ENCODE measurements around the gene HACD4. TPM values are rescaled to one million over a fixed set of nuclear protein-coding genes. Genes with fewer than 3 reads are reported as not detected.

Gene HACD4
- polyA plus RNA-seq, 1 donor (not counting 4 experiments of a cell fraction or from before 2014, with no cell fraction given) = 10.4 TPM

DNA sequence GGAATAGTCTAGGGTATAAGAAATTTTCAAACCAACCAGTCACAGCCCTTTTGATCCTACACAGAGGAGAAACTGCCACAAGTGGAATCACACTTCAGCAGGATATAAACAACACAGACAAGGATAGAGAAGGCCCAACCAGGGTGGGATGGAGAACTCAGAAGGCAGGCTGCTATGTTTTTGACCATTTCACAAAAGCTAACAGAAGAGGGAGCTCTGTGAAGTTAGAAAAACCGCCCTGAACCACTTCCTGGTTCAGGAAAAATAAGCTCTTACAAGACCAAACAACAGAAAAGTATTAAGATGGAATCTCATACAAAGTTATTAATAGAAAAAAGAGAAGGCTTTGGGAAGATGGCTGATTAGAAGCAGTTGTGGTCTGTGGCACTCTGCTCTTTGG is 47.3 kb upstream of the HACD4 start:
- H3K4me3 ChIP-seq (ENCODE audit: control insufficient read depth in 2 of 3, extremely low read depth in 1 of 3, insufficient read depth in 2 of 3, low read depth in 1 of 3, low read length in 3 of 3) = no peak overlapping the region
- FAIRE-seq (no peak), DNase-seq (ENCODE audit: low read depth, low spot score) (no peak)
- no peak overlapping the region for H3K4me2 ChIP-seq (ENCODE audit: control insufficient read depth, extremely low read depth, insufficient read depth, low read depth, low read length)
- H2AFZ ChIP-seq (ENCODE audit: control insufficient read depth, low read length) = no peak overlapping the region
- dilution Hi-C loops (cut with MboI; ENCODE audit: extremely low pct_ligation_motif_present, low sequenced_read_pairs) = no loop called here
- TF ChIP-seq, protein P1, sequence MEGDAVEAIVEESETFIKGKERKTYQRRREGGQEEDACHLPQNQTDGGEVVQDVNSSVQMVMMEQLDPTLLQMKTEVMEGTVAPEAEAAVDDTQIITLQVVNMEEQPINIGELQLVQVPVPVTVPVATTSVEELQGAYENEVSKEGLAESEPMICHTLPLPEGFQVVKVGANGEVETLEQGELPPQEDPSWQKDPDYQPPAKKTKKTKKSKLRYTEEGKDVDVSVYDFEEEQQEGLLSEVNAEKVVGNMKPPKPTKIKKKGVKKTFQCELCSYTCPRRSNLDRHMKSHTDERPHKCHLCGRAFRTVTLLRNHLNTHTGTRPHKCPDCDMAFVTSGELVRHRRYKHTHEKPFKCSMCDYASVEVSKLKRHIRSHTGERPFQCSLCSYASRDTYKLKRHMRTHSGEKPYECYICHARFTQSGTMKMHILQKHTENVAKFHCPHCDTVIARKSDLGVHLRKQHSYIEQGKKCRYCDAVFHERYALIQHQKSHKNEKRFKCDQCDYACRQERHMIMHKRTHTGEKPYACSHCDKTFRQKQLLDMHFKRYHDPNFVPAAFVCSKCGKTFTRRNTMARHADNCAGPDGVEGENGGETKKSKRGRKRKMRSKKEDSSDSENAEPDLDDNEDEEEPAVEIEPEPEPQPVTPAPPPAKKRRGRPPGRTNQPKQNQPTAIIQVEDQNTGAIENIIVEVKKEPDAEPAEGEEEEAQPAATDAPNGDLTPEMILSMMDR (optimal IDR thresholded peaks at IDR 0.05 in 1 of 3, IDR thresholded peaks at IDR 0.05 in 1 of 3, conservative IDR thresholded peaks at IDR 0.05 in 1 of 3; ENCODE audit: extremely low read depth in 1 of 3, insufficient read depth in 2 of 3, low read length in 3 of 3) = peak in 2 of 3 experiments; percentile 9 to 11
- TF ChIP-seq EZH2 (IDR thresholded peaks at IDR 0.05; ENCODE audit: low read length) = no peak
- no peaks in the 10 kb centered on the region for H3K9me1 ChIP-seq (ENCODE audit: control insufficient read depth, extremely low read depth, insufficient read depth, low read length)
- no peaks in the 10 kb centered on the region for H3K9me3 ChIP-seq (ENCODE audit: control insufficient read depth, low read depth, low read length)
- no peaks in the 10 kb centered on the region for H3K4me1 ChIP-seq (ENCODE audit: control insufficient read depth, extremely low read depth, insufficient read depth, low read length)
- no peak overlapping the region for H3K27ac ChIP-seq (ENCODE audit: control insufficient read depth, insufficient read depth, low read length)
- no peaks in the 10 kb centered on the region for H3K27me3 ChIP-seq (ENCODE audit: control insufficient read depth, extremely low read depth, insufficient read depth, low read length)
- no peaks in the 10 kb centered on the region for H3K79me2 ChIP-seq (ENCODE audit: control insufficient read depth, insufficient read depth, low read length)
- no peak overlapping the region for H3K9ac ChIP-seq (ENCODE audit: control insufficient read depth, extremely low read depth, insufficient read depth, low read length)
- H4K20me1 ChIP-seq (ENCODE audit: control insufficient read depth, extremely low read depth, insufficient read depth, low read length) = no peaks in the 10 kb centered on the region
- no peaks in the 10 kb centered on the region for H3K36me3 ChIP-seq (ENCODE audit: control insufficient read depth in 2 of 2, extremely low read depth in 1 of 2, insufficient read depth in 2 of 2, low read length in 2 of 2)

DNA sequence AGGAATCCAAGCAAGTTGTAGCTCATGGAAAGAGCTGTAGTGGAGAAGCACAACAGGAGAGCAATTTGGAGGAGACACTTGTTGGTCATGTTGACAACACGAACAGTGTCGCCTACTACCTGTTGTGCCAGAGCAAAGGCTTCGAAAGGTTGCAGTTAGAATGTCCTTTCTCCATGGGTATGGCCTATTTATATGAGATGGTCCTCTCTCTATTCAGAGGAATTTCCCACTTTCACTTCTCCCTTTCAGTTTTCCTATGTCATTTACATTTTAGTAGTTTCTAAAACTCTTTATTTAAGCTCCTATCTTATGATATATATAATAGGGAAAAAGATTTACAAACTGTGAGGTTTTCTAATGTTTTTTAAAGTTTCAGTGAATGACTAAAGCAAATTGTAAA is 46.3 kb upstream of the HACD4 start, which contains the start of gene IFNB1:
Gene IFNB1 (minus strand): TSS at position 162 of the 400 bp plus-strand sequence. CDS start 73 bp downstream, at position 89.
- H3K4me3 ChIP-seq (ENCODE audit: control insufficient read depth in 2 of 3, extremely low read depth in 1 of 3, insufficient read depth in 2 of 3, low read depth in 1 of 3, low read length in 3 of 3) = no peak within 1 kb of the TSS
- H3K27ac ChIP-seq (ENCODE audit: control insufficient read depth, insufficient read depth, low read length) = no peak within 1 kb of the TSS
- no peak for DNase-seq (ENCODE audit: low read depth, low spot score)
- no peak for TF ChIP-seq EZH2 (IDR thresholded peaks at IDR 0.05; ENCODE audit: low read length)
- H3K9me3 ChIP-seq (ENCODE audit: control insufficient read depth, low read depth, low read length) = no peaks in the 10 kb centered on the region
- dilution Hi-C loops (cut with MboI; ENCODE audit: extremely low pct_ligation_motif_present, low sequenced_read_pairs) = no loop called here
- no peaks in the 10 kb centered on the region for H3K36me3 ChIP-seq (ENCODE audit: control insufficient read depth in 2 of 2, extremely low read depth in 1 of 2, insufficient read depth in 2 of 2, low read length in 2 of 2)
- FAIRE-seq = no peak
- H3K27me3 ChIP-seq (ENCODE audit: control insufficient read depth, extremely low read depth, insufficient read depth, low read length) = no peaks in the 10 kb centered on the region
- no peaks in the 10 kb centered on the region for H3K9me1 ChIP-seq (ENCODE audit: control insufficient read depth, extremely low read depth, insufficient read depth, low read length)
- no peaks in the 10 kb centered on the region for H3K4me1 ChIP-seq (ENCODE audit: control insufficient read depth, extremely low read depth, insufficient read depth, low read length)
- H2AFZ ChIP-seq (ENCODE audit: control insufficient read depth, low read length) = no peak within 1 kb of the TSS
- H3K4me2 ChIP-seq (ENCODE audit: control insufficient read depth, extremely low read depth, insufficient read depth, low read depth, low read length) = no peak within 1 kb of the TSS
- no peak within 1 kb of the TSS for H3K9ac ChIP-seq (ENCODE audit: control insufficient read depth, extremely low read depth, insufficient read depth, low read length)
- H3K79me2 ChIP-seq (ENCODE audit: control insufficient read depth, insufficient read depth, low read length) = no peaks in the 10 kb centered on the region
- no peaks in the 10 kb centered on the region for H4K20me1 ChIP-seq (ENCODE audit: control insufficient read depth, extremely low read depth, insufficient read depth, low read length)

- Histone ChIP-seq H3K27me3 (ENCODE audit: control insufficient read depth, extremely low read depth, insufficient read depth, low read length) (no peaks in the 10 kb centered on the region), H3K9me1 (ENCODE audit: control insufficient read depth, extremely low read depth, insufficient read depth, low read length) (no peaks in the 10 kb centered on the region), H4K20me1 (ENCODE audit: control insufficient read depth, extremely low read depth, insufficient read depth, low read length) (no peaks in the 10 kb centered on the region), H3K36me3 (ENCODE audit: control insufficient read depth in 2 of 2, extremely low read depth in 1 of 2, insufficient read depth in 2 of 2, low read length in 2 of 2) (no peaks in the 10 kb centered on the region), H3K79me2 (ENCODE audit: control insufficient read depth, insufficient read depth, low read length) (no peaks in the 10 kb centered on the region), H3K9ac (ENCODE audit: control insufficient read depth, extremely low read depth, insufficient read depth, low read length) (no peak overlapping the region), H3K4me2 (ENCODE audit: control insufficient read depth, extremely low read depth, insufficient read depth, low read depth, low read length) (no peak overlapping the region), H3K27ac (ENCODE audit: control insufficient read depth, insufficient read depth, low read length) (no peak overlapping the region), H3K4me1 (ENCODE audit: control insufficient read depth, extremely low read depth, insufficient read depth, low read length) (peaks cover under 1% of the 10 kb centered on the region), H3K4me3 (ENCODE audit: control insufficient read depth in 2 of 3, extremely low read depth in 1 of 3, insufficient read depth in 2 of 3, low read depth in 1 of 3, low read length in 3 of 3) (no peak overlapping the region), H2AFZ (ENCODE audit: control insufficient read depth, low read length) (no peak overlapping the region), H3K9me3 (ENCODE audit: control insufficient read depth, low read depth, low read length) (no peaks in the 10 kb centered on the region)
- no peak for DNase-seq (ENCODE audit: low read depth, low spot score)
- FAIRE-seq = no peak
- dilution Hi-C loops (cut with MboI; ENCODE audit: extremely low pct_ligation_motif_present, low sequenced_read_pairs) = no loop called here
- TF ChIP-seq, protein P1 (optimal IDR thresholded peaks at IDR 0.05 in 1 of 3, IDR thresholded peaks at IDR 0.05 in 1 of 3, conservative IDR thresholded peaks at IDR 0.05 in 1 of 3; ENCODE audit: extremely low read depth in 1 of 3, insufficient read depth in 2 of 3, low read length in 3 of 3) = no peak
- no peak for TF ChIP-seq EZH2 (IDR thresholded peaks at IDR 0.05; ENCODE audit: low read length)
Measured at GRCh38 chr9:21075484-21075883, 44.0 kb upstream of the HACD4 start.
